ENCODE data around the gene OPN3.

OPN3 gene

GRCh38 chr1:241631674-241632073 is 8.5 kb downstream of the OPN3 start:
- H3K27ac Mint-ChIP-seq = no peak overlapping the region

GRCh38 chr1:241630899-241631298 is 9.3 kb downstream of the OPN3 start:
- H3K36me3 Mint-ChIP-seq (ENCODE audit: low read depth) = peaks cover 53% of the 10 kb centered on the region
- H3K27me3 Mint-ChIP-seq (ENCODE audit: low read depth, poor library complexity) = no peaks in the 10 kb centered on the region
- H3K4me3 Mint-ChIP-seq = no peak overlapping the region
- H3K9me3 Mint-ChIP-seq = peaks cover 26% of the 10 kb centered on the region
- no peak for TF ChIP-seq CTCF (IDR thresholded peaks at IDR 0.05)
- peaks cover 5% of the 10 kb centered on the region for H3K4me1 Mint-ChIP-seq
- no peak overlapping the region for H3K27ac Mint-ChIP-seq
- no peak for DNase-seq

More at GRCh38 chr1:241631674-241632073, 8.5 kb downstream of the OPN3 start:
- peaks cover 31% of the 10 kb centered on the region for H3K9me3 Mint-ChIP-seq
- H3K36me3 Mint-ChIP-seq (ENCODE audit: low read depth) = peaks cover 61% of the 10 kb centered on the region
- H3K4me1 Mint-ChIP-seq = peaks cover 10% of the 10 kb centered on the region
- H3K27me3 Mint-ChIP-seq (ENCODE audit: low read depth, poor library complexity) = no peaks in the 10 kb centered on the region
- H3K4me3 Mint-ChIP-seq = no peak overlapping the region
- DNase-seq = no peak
- no peak for TF ChIP-seq CTCF (IDR thresholded peaks at IDR 0.05)

GRCh38 chr1:241630476-241630875 is 9.7 kb downstream of the OPN3 start:
- no peaks in the 10 kb centered on the region for H3K27me3 Mint-ChIP-seq (ENCODE audit: low read depth, poor library complexity)
- no peak for TF ChIP-seq CTCF (IDR thresholded peaks at IDR 0.05)
- no peak overlapping the region for H3K27ac Mint-ChIP-seq

GRCh38 chr1:241630005-241630404 is 10.2 kb downstream of the OPN3 start:
- Mint-ChIP-seq H3K4me3 (no peak overlapping the region), H3K4me1 (peaks cover 5% of the 10 kb centered on the region), H3K36me3 (ENCODE audit: low read depth) (peaks cover 44% of the 10 kb centered on the region), H3K27me3 (ENCODE audit: low read depth, poor library complexity) (no peaks in the 10 kb centered on the region), H3K27ac (no peak overlapping the region), H3K9me3 (peaks cover 17% of the 10 kb centered on the region)
- no peak for DNase-seq
- TF ChIP-seq CTCF (IDR thresholded peaks at IDR 0.05) = no peak

More at GRCh38 chr1:241630476-241630875, 9.7 kb downstream of the OPN3 start:
- Mint-ChIP-seq H3K4me3 (no peak overlapping the region), H3K9me3 (peaks cover 22% of the 10 kb centered on the region), H3K36me3 (ENCODE audit: low read depth) (peaks cover 49% of the 10 kb centered on the region), H3K4me1 (peaks cover 5% of the 10 kb centered on the region)
- no peak for DNase-seq

GRCh38 chr1:241627453-241628259 is 12.5 kb downstream of the OPN3 start:
- H3K4me3 Mint-ChIP-seq = no peak overlapping the region
- peaks cover 5% of the 10 kb centered on the region for H3K4me1 Mint-ChIP-seq
- peaks cover 23% of the 10 kb centered on the region for H3K36me3 Mint-ChIP-seq (ENCODE audit: low read depth)
- peak; percentile 38 for TF ChIP-seq CTCF (IDR thresholded peaks at IDR 0.05)
- H3K9me3 Mint-ChIP-seq = peaks cover 4% of the 10 kb centered on the region
- H3K27me3 Mint-ChIP-seq (ENCODE audit: low read depth, poor library complexity) = no peaks in the 10 kb centered on the region
- no peak for DNase-seq
- peak overlapping the region; percentile 68 for H3K27ac Mint-ChIP-seq

GRCh38 chr1:241624935-241625334 is 15.2 kb downstream of the OPN3 start:
- Mint-ChIP-seq H3K4me1 (no peaks in the 10 kb centered on the region), H3K27ac (no peak overlapping the region), H3K4me3 (no peak overlapping the region), H3K36me3 (ENCODE audit: low read depth) (peaks cover 21% of the 10 kb centered on the region), H3K9me3 (no peaks in the 10 kb centered on the region), H3K27me3 (ENCODE audit: low read depth, poor library complexity) (no peaks in the 10 kb centered on the region)
- TF ChIP-seq CTCF (IDR thresholded peaks at IDR 0.05) = no peak
- no peak for DNase-seq

Data from nephron progenitor cell (in vitro differentiated cells).